H1 (cell line): ENCODE measurements around the gene PRDM1. TPM values are rescaled to one million over a fixed set of nuclear protein-coding genes. Genes with fewer than 3 reads are reported as not detected.

Source experiments
- CTCF ChIA-PET: fragments of 300-600 bp; sonication (Branson Sonifier 250); formaldehyde crosslinking; loops from one replicate; lab custom pipeline; 2021; ENCODE audit not compliant: partially characterized antibody; lab: Charles Lee
- POLR2A ChIA-PET: fragments of 300-600 bp; sonication (Branson Sonifier 250); formaldehyde crosslinking; loops from one replicate; lab custom pipeline; 2021; ENCODE audit warnings: inconsistent platforms; ENCODE audit not compliant: partially characterized antibody; lab: Charles Lee
- DNase-seq, 2 experiments: peaks; one replicate each; pipeline versions ENCODE4 v3.0.0 to v3.0.0-alpha.2; 2010 to 2022; ENCODE audit warnings: low spot score in 2 of 2, low read depth in 1 of 2, mixed read lengths in 1 of 2
- FAIRE-seq: peaks from 2 replicates; lab custom pipeline; 2011; peaks lifted over from hg19 to GRCh38; lab: Jason Lieb, UNC
- H2AFZ ChIP-seq: 2 replicates; pipeline ENCODE4 v1.8.1; 2012; ENCODE audit warnings: low read length, inconsistent platforms
- H2AK5ac ChIP-seq: 2 replicates; pipeline ENCODE4 v1.6.1; 2013; ENCODE audit warnings: low read depth, low read length
- H2BK120ac ChIP-seq: replicated peaks from 2 replicates; pipeline ENCODE3; 2013; ENCODE audit warnings: low read depth, low read length, inconsistent platforms
- H2BK12ac ChIP-seq: 2 replicates; pipeline ENCODE4 v1.6.1; 2013; ENCODE audit warnings: low read depth, low read length
- H2BK15ac ChIP-seq: 2 replicates; pipeline ENCODE4 v1.6.1; 2013; ENCODE audit warnings: low read length
- H2BK20ac ChIP-seq: 2 replicates; pipeline ENCODE4 v1.6.1; 2013; ENCODE audit warnings: low read length
- H2BK5ac ChIP-seq: 2 replicates; pipeline ENCODE4 v1.6.1; 2013; ENCODE audit warnings: low read depth, low read length
- H3K14ac ChIP-seq: 2 replicates; pipeline ENCODE4 v1.6.1; 2013; ENCODE audit warnings: inconsistent platforms; ENCODE audit not compliant: insufficient read length
- H3K18ac ChIP-seq: 2 replicates; pipeline ENCODE4 v1.6.1; 2013; ENCODE audit warnings: low read length; ENCODE audit errors: extremely low read depth
- H3K23ac ChIP-seq: 2 replicates; pipeline ENCODE4 v1.6.1; 2013; ENCODE audit warnings: inconsistent platforms; ENCODE audit not compliant: insufficient read length
- H3K23me2 ChIP-seq: 2 replicates; pipeline ENCODE4 v1.6.1; 2013; ENCODE audit warnings: low read depth, low read length
- H3K27ac ChIP-seq: 2 replicates; pipeline ENCODE4 v1.6.1; 2011; ENCODE audit warnings: low read depth, low read length, inconsistent platforms
- H3K27me3 ChIP-seq, 4 experiments: replicated peaks in 1 of 4; 1 replicate in 1 of 4; 2 replicates in 3 of 4; pipeline versions ENCODE4 v1.6.1 to v1.8.1; 2011 to 2013; ENCODE audit warnings: low read length in 3 of 4, mild to moderate bottlenecking in 3 of 4, inconsistent platforms in 2 of 4, mixed read lengths in 2 of 4, moderate library complexity in 1 of 4; ENCODE audit not compliant: control insufficient read depth in 3 of 4, insufficient read depth in 3 of 4; ENCODE audit errors: extremely low read depth in 1 of 4
- H3K36me3 ChIP-seq, 4 experiments: 2 replicates each; pipeline versions ENCODE4 v1.6.1 to v1.8.1; 2011 to 2013; ENCODE audit warnings: mild to moderate bottlenecking in 4 of 4, low read length in 3 of 4, moderate library complexity in 2 of 4, control low read depth in 1 of 4, inconsistent platforms in 1 of 4; ENCODE audit not compliant: insufficient read depth in 4 of 4, control insufficient read depth in 2 of 4
- H3K4ac ChIP-seq: replicated peaks from 2 replicates; pipeline ENCODE3; 2013; ENCODE audit warnings: low read length, low read depth, mixed read lengths, inconsistent platforms; ENCODE audit not compliant: insufficient read length
- H3K4me1 ChIP-seq, 4 experiments: replicated peaks in 1 of 4; 1 replicate in 1 of 4; 2 replicates in 3 of 4; pipeline versions ENCODE4 v1.6.1 to v1.8.1; 2011 to 2013; ENCODE audit warnings: low read length in 3 of 4, inconsistent platforms in 2 of 4, mixed read lengths in 1 of 4; ENCODE audit not compliant: insufficient read depth in 4 of 4, control insufficient read depth in 3 of 4
- H3K4me2 ChIP-seq, 2 experiments: 2 replicates each; pipeline versions ENCODE4 v1.6.1 to v1.8.1; 2011 to 2013; ENCODE audit warnings: low read depth in 2 of 2, low read length in 2 of 2, control low read depth in 1 of 2, inconsistent platforms in 1 of 2, mild to moderate bottlenecking in 1 of 2; ENCODE audit not compliant: insufficient read depth in 1 of 2
- H3K4me3 ChIP-seq, 4 experiments: fragments of 200-600, 300-600 bp in 1 of 4; sonication (generic), shearing (Covaris generic), sonication (Bioruptor Twin) in 1 of 4; 2 replicates each; pipeline versions ENCODE4 v1.5.1 to v1.8.1; 2011 to 2016; ENCODE audit warnings: low read length in 4 of 4, low read depth in 3 of 4, control low read depth in 2 of 4, inconsistent platforms in 2 of 4, mild to moderate bottlenecking in 2 of 4, mixed read lengths in 1 of 4, moderate library complexity in 1 of 4; ENCODE audit not compliant: insufficient read depth in 2 of 4; ENCODE audit errors: extremely low read depth in 1 of 4
- H3K56ac ChIP-seq: replicated peaks from 2 replicates; pipeline ENCODE3; 2013; ENCODE audit warnings: low read depth, mild to moderate bottlenecking, mixed read lengths, low read length, inconsistent platforms; ENCODE audit not compliant: insufficient read length
- H3K79me1 ChIP-seq: 2 replicates; pipeline ENCODE4 v1.6.1; 2013; ENCODE audit warnings: low read depth, low read length, control low read depth
- H3K79me2 ChIP-seq, 2 experiments: 2 replicates each; pipeline versions ENCODE4 v1.6.1 to v1.8.1; 2012 to 2013; ENCODE audit warnings: low read length in 2 of 2, mild to moderate bottlenecking in 2 of 2, inconsistent platforms in 1 of 2; ENCODE audit not compliant: insufficient read depth in 2 of 2, control insufficient read depth in 1 of 2
- H3K9ac ChIP-seq, 4 experiments: replicated peaks in 1 of 4; 1 replicate in 1 of 4; 2 replicates in 3 of 4; pipeline versions ENCODE4 v1.6.1 to v1.8.1; 2011 to 2013; ENCODE audit warnings: low read depth in 3 of 4, low read length in 3 of 4, control low read depth in 2 of 4, mild to moderate bottlenecking in 2 of 4, moderate library complexity in 2 of 4, inconsistent platforms in 1 of 4; ENCODE audit errors: extremely low read depth in 1 of 4
- H3K9me3 ChIP-seq, 2 experiments: 2 replicates each; pipeline versions ENCODE4 v1.6.1 to v1.8.1; 2012 to 2013; ENCODE audit warnings: mild to moderate bottlenecking in 2 of 2, moderate library complexity in 2 of 2, control low read depth in 1 of 2, inconsistent platforms in 1 of 2, low read depth in 1 of 2, low read length in 1 of 2, mixed read lengths in 1 of 2; ENCODE audit not compliant: insufficient read depth in 2 of 2
- H4K20me1 ChIP-seq, 2 experiments: replicated peaks in 1 of 2; 2 replicates each; pipeline versions ENCODE3 to v1.8.1; 2011 to 2013; ENCODE audit warnings: inconsistent platforms in 2 of 2, low read length in 2 of 2, mild to moderate bottlenecking in 1 of 2; ENCODE audit not compliant: insufficient read depth in 2 of 2, control insufficient read depth in 1 of 2
- H4K5ac ChIP-seq: 2 replicates; pipeline ENCODE4 v1.6.1; 2013; ENCODE audit warnings: low read length, low read depth, mixed read lengths, inconsistent platforms; ENCODE audit not compliant: insufficient read length
- H4K8ac ChIP-seq: 2 replicates; pipeline ENCODE4 v1.8.0; 2013; ENCODE audit warnings: mild to moderate bottlenecking, moderate library complexity, low read length, inconsistent platforms; ENCODE audit not compliant: insufficient read depth; ENCODE audit errors: extremely low read depth
- H4K91ac ChIP-seq: replicated peaks from 2 replicates; pipeline ENCODE3; 2013; ENCODE audit warnings: low read length, mixed read lengths, inconsistent platforms; ENCODE audit not compliant: insufficient read length
- BCL11A ChIP-seq, 2 experiments: IDR thresholded peaks; one replicate each; pipeline ENCODE4 v1.6.1; 2011; ENCODE audit warnings: low read depth in 2 of 2, low read length in 2 of 2, mild to moderate bottlenecking in 2 of 2
- EGR1 ChIP-seq: IDR thresholded peaks from 2 replicates; pipeline ENCODE4 v1.6.1; 2011; ENCODE audit warnings: low read depth, low read length, borderline replicate concordance
- GABPA ChIP-seq: IDR thresholded peaks from 2 replicates; pipeline ENCODE4 v1.6.1; 2011; ENCODE audit warnings: mild to moderate bottlenecking, low read length, moderate library complexity, borderline replicate concordance; ENCODE audit not compliant: insufficient read depth
- KDM4A ChIP-seq: IDR thresholded peaks from one replicate; pipeline ENCODE4 v1.7.1; 2012; ENCODE audit warnings: low read depth, mild to moderate bottlenecking, moderate library complexity, low read length, inconsistent platforms; ENCODE audit not compliant: severe bottlenecking
- MAFK ChIP-seq: IDR thresholded peaks from 2 replicates; pipeline ENCODE4 v1.6.1; 2012; ENCODE audit warnings: low read depth, mild to moderate bottlenecking, improper control_type of control experiment, low read length
- NANOG ChIP-seq: IDR thresholded peaks from 2 replicates; pipeline ENCODE4 v1.6.1; 2011; ENCODE audit warnings: low read length, low read depth, mild to moderate bottlenecking, inconsistent platforms; ENCODE audit not compliant: insufficient read depth, poor library complexity, severe bottlenecking
- PHF8 ChIP-seq: fragments of 200-600 bp; sonication (generic); conservative IDR thresholded peaks from 2 replicates; pipeline ENCODE4 v1.7.1; 2012; ENCODE audit warnings: low read depth, mild to moderate bottlenecking, inconsistent platforms, low read length, moderate library complexity
- SP4 ChIP-seq: IDR thresholded peaks from 2 replicates; pipeline ENCODE4 v1.6.1; 2012; ENCODE audit warnings: low read length, inconsistent platforms
- TCF12 ChIP-seq: IDR thresholded peaks from 2 replicates; pipeline ENCODE4 v1.6.1; 2011; ENCODE audit warnings: low read depth, mild to moderate bottlenecking, low read length
- TEAD4 ChIP-seq: IDR thresholded peaks from 2 replicates; pipeline ENCODE4 v1.6.1; 2012; ENCODE audit warnings: low read depth, low read length, inconsistent platforms, mixed read lengths
- YY1 ChIP-seq: IDR thresholded peaks from 2 replicates; pipeline ENCODE4 v1.6.1; 2011; ENCODE audit warnings: low read depth, mild to moderate bottlenecking, low read length
- WGBS, 2 experiments: shearing (Covaris generic) in 1 of 2; methylation state at CpG; one replicate each; pipeline versions ENCODE4 v1.1.6 to v1.1.7; 2013 to 2015; ENCODE audit warnings: low lambda C conversion rate in 2 of 2, mixed read lengths in 2 of 2, inconsistent platforms in 1 of 2, low coverage in 1 of 2, missing lambda C conversion rate in 1 of 2; ENCODE audit not compliant: insufficient replicate concordance in 2 of 2, insufficient coverage in 1 of 2, insufficient read length in 1 of 2; ENCODE audit errors: extremely low coverage in 1 of 2, missing lambda C conversion rate in 1 of 2; 5-methylcytosine and 5-hydroxymethylcytosine counted together
- polyA plus RNA-seq, 7 experiments: library from polyadenylated mRNA; depleted of rRNA in 3 of 7; stranded (reverse) in 5 of 7; unstranded in 2 of 7; fragments of >200 nt in 5 of 7; fragments of 200-250 nt in 2 of 7; gene quantifications; 1 replicate in 5 of 7; 2 replicates in 1 of 7; 4 replicates in 1 of 7; pipeline versions ENCODE4 v1.2.1 to v1.2.3, GENCODE V29; 2011 to 2013; ENCODE audit warnings: missing spikeins in 2 of 7, mixed read lengths in 2 of 7
- total RNA-seq: library from RNA; stranded (reverse); fragmentation: NEBNext Ultra II Directional; extraction: Animal tissue kit (Norgen Biotek cat#: 25700); gene quantifications from 2 replicates; pipeline ENCODE4 v1.2.1, GENCODE V29; 2021
- TF ChIP-seq, protein P1 (sequence below), 3 experiments: IDR thresholded peaks; 1 replicate in 2 of 3; 2 replicates in 1 of 3; pipeline versions ENCODE4 v1.5.1 to v1.6.1; 2011; ENCODE audit warnings: low read length in 3 of 3, mild to moderate bottlenecking in 3 of 3, inconsistent platforms in 2 of 3, low read depth in 1 of 3, moderate library complexity in 1 of 3; ENCODE audit not compliant: insufficient read depth in 1 of 3; ENCODE audit errors: control extremely low read depth in 1 of 3

The PRDM1 gene
- total and polyA plus RNA-seq, 2 of the 8 experiments (the other 6 are each of a cell fraction or from before 2014, with no cell fraction given), result 0.21 to 0.74 TPM

DNA sequence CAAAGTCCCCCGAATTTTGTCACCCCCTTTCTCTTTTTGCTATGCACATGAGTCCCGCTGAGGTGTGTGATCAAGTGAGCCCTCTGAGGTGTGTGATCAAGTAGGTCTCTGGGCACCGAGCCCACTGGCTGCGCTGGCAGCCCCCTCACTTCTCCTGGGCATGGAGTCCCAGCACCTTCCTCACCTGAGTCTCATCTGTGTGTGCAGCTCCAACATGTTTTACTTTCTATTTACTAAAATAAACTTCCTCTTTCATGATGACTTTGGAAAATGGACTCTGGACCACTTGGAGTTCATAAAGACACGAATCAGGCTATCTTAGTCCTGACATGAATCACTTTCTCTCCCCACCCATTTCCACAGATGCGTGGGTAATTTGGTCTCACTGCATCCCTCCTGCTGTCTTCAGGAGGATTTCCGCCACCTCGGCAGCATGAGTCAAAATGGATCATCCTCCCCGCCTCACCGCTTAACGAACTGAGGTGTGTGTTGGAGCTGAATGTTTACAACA, 39.8 kb downstream of the PRDM1 start:
- Histone ChIP-seq H3K4me3 (no peak overlapping the region), H2BK20ac (no peak overlapping the region), H3K4ac (no peak overlapping the region), H3K56ac (no peak overlapping the region), H3K27me3 (no peaks in the 10 kb centered on the region), H3K4me1 (no peaks in the 10 kb centered on the region), H3K9me3 (no peaks in the 10 kb centered on the region), H3K9ac (no peak overlapping the region), H2BK12ac (no peak overlapping the region), H3K79me1 (no peaks in the 10 kb centered on the region), H2BK5ac (no peak overlapping the region), H4K91ac (no peak overlapping the region), H4K5ac (no peak overlapping the region), H2AK5ac (no peak overlapping the region), H3K4me2 (no peak overlapping the region), H4K20me1 (no peaks in the 10 kb centered on the region), H3K23ac (no peak overlapping the region), H3K36me3 (no peaks in the 10 kb centered on the region), H3K27ac (no peak overlapping the region), H2AFZ (no peak overlapping the region), H3K14ac (no peak overlapping the region), H3K18ac (no peak overlapping the region), H2BK120ac (no peak overlapping the region), H3K79me2 (no peaks in the 10 kb centered on the region), H2BK15ac (no peak overlapping the region), H3K23me2 (no peaks in the 10 kb centered on the region), H4K8ac (no peak overlapping the region)
- CTCF ChIA-PET, result interaction anchor here (1.1 to 1.8 kb wide), 2 partner anchors 15 to 235 kb away, joined by 3 to 6 read pairs; no protein-coding TSS in a partner anchor
- POLR2A ChIA-PET, result no interaction called here
- FAIRE-seq (no peak), DNase-seq (no peak)
- 98% methylated on average over 11 of the region's 11 CpGs; no CpG with 5 or more reads in 1 of the 2 experiments for WGBS, 2 experiments
- TF ChIP-seq YY1 (no peak), PHF8 (no peak), BCL11A (IDR thresholded peaks at IDR 0.05; ENCODE audit: low read depth in 2 of 2, low read length in 2 of 2) (no peak), TEAD4 (no peak), EGR1 (no peak), TCF12 (no peak), GABPA (no peak), NANOG (no peak), KDM4A (no peak), MAFK (no peak), SP4 (no peak)
- TF ChIP-seq, protein P1, sequence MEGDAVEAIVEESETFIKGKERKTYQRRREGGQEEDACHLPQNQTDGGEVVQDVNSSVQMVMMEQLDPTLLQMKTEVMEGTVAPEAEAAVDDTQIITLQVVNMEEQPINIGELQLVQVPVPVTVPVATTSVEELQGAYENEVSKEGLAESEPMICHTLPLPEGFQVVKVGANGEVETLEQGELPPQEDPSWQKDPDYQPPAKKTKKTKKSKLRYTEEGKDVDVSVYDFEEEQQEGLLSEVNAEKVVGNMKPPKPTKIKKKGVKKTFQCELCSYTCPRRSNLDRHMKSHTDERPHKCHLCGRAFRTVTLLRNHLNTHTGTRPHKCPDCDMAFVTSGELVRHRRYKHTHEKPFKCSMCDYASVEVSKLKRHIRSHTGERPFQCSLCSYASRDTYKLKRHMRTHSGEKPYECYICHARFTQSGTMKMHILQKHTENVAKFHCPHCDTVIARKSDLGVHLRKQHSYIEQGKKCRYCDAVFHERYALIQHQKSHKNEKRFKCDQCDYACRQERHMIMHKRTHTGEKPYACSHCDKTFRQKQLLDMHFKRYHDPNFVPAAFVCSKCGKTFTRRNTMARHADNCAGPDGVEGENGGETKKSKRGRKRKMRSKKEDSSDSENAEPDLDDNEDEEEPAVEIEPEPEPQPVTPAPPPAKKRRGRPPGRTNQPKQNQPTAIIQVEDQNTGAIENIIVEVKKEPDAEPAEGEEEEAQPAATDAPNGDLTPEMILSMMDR (IDR thresholded peaks at IDR 0.05; ENCODE audit: control extremely low read depth in 1 of 3, insufficient read depth in 1 of 3, low read depth in 1 of 3, low read length in 3 of 3), result no peak
